Stimulated activated CD4-positive, alpha-beta T cell treated with anti-CD3 and anti-CD28 coated beads, Interleukin-12 subunit alpha, Interleukin-12 subunit beta, amount 100 ng/mL, for 24 hours (primary cell): ENCODE measurements around the gene TRIM42.

Source experiments
- DNase-seq, 2 experiments: peaks; one replicate each; pipeline ENCODE4 v3.0.0-alpha.2; 2020; ENCODE audit warnings: low read depth in 2 of 2

TRIM42 gene

DNA sequence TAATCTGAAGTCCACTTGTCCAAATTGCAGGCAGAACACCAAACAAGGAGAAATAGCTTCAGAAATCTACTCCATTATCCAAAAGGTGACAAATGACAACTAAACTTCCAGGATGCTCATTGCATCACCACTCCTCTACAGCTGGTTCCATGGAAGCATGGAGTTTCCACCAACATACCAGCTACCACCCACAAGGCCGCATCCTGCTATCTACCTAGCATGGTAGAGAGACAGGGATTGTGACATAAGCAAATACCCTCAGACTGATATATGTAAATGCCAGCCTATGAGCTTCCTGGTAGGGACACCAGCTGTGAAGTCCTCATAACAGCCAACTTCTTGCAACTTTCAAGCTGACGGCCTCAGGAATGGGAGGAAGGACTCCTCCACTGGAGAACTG lies at the start of gene TRIM42:
Gene TRIM42 (plus strand): TSS at position 301 of the 400 bp plus-strand sequence. CDS start 166 bp downstream, outside the sequence.
- DNase-seq, result no peak

DNA sequence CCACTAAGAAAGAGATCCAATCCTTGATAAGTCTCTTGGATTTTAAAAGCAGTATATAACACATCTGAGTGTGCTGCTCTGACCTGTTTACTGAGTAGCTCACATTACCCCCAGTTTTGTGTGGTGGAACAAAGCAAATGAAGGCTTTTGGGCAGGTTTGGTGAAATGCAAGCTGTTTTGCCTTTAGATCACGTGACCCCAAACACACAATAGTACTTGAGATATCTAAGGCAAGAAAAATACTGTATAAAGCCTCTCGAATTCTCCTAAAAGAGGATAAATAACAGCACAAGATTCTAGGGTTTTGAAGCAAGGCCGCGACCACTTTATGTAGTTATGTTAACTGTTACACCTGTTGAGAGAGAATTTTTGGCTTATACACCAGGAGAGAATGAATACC lies 49.3 kb upstream of the TRIM42 start:
- DNase-seq, result no peak

DNA sequence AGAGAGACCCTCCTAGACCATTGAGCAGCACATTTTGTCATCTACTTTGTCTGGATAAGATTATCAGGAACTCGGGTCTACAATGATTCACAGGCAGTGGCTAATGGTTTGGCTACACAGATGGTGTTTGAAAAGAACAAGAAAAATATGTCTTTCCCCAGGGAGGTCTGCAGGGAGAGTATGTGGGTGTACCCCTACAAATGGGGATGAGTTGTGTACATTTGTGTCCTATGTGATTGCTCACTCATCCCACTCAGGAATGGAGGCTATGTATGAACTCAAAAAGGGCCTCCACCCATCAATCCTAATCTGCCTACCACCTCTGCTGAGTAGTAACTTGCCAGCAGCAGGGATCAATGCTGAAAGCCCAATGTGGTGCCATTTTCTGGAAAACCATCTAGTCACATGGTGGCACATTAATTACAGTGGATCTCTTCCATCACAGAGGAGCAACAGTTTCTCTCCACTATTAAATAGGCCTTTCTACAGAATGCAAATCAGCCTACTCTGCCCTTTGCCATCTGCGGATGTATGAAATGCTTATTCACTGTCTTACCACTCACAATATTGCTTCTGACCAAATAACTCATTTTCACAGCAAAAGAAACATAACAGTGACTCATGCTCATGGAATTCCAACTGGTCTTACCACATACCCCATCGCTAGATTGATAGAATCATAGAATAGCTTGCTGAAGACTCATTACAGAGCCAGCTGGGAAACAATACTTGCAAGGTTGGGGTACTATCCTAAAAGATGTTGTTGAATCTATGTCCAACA lies 48.3 kb upstream of the TRIM42 start:
- no peak for DNase-seq

DNA sequence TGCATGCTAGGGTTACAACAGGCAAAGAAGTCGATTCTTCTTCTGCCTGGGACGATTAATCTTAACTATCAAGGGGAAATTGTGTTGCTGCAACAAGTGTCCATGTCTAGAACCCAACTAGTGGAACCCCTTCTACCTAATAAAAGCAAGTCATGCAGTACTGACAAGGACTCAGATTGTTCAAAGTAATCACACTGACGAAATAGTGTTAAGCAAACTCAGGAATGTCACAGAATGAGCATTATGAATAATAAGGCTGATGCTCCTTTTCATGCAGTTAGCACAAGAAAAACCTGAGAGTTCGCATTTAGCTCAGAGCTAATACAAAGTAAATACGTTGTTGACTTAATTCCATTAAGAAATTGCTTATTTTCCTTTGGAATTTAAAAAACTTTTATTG lies 47.5 kb upstream of the TRIM42 start:
- no peak for DNase-seq

DNA sequence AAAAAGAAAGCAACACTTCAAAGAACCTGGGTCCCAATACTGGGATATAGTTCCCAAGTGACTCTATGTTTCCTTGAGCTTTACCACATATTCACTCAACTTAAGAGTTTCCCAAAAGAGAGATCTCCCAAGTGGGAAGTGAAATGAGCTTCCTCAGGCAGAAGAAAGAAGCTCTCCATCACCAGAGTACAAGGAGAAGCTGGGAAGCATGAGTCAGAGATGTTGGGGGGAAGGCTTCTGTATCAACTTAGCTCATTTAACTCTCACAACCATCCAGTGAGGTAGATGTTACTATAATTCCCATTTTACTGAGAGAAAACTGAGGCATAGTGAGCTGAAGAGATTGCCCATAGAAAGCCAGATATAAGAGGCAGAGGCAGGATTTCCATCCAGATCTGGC lies 47.0 kb upstream of the TRIM42 start:
- DNase-seq, result no peak

DNA sequence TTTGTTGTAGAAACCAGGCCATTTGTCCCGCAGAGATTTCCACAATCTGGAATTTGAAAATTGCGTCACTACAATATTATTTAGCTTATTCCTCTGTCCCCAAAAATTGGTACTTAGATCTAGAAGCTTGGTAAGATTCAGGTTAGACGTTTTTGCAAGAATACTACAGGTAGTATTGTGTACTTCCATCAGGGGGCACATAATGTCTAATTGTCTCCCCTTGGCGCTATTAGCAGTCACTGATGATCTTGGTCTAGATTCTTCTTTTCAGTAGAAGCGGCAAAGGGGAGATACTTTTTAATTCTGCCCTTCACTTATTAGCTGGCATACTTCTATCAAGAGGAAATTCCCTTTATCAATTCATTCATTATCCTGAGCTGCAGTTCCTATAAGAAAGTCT lies 42.6 kb upstream of the TRIM42 start:
- DNase-seq, result no peak

DNA sequence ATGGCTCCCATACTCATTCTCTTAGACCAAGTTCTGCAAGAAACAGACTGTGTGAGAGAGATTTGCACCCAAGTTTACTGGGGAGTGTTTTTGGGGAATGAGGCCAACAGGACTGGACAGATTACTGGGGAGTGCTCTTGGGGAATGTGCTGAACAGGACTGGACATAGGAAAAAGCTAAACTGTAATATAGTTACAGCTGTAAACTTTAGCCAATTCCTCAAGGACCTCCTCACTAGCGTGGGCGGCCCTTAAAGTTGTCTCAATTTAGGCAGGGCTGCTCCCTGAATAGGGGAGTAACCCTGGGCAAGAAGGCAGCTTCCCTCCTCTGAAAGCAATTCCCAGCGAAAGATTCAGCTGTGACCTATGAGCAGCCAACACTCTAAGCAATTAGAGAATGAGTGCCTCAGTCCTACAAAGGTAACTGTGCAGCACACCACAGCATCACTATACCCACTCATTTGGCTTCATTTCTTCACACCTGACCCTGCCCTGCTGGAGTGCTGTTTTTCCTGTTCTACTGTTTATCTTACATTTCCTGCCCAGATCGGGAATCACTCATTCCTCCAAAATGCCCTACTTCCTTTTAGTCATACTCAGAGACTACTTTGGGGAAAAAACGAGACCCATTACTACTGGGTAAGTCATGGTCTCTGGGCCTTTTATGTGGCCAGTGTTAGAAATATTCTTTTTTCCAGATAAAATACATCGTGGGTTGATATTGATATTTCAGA lies 41.3 kb upstream of the TRIM42 start:
- no peak for DNase-seq

DNA sequence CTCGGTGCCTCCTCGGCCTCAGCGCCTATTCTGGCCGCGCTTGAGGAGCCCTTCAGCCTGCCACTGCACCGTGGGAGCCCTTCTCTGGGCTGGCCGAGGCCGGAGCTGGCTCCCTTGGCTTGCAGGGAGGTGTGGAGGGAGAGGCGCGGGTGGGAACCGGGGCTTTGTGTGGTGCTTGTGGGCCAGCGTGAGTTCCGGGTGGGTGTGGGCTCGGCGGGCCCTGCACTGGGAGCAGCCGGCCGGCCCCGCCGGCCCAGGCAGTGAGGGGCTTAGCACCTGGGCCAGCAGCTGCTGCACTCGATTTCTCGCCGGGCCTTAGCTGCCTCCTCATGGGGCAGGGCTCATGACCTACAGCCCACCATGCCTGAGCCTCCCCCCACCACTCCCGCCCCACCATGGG lies 26.6 kb upstream of the TRIM42 start:
- no peak for DNase-seq

DNA sequence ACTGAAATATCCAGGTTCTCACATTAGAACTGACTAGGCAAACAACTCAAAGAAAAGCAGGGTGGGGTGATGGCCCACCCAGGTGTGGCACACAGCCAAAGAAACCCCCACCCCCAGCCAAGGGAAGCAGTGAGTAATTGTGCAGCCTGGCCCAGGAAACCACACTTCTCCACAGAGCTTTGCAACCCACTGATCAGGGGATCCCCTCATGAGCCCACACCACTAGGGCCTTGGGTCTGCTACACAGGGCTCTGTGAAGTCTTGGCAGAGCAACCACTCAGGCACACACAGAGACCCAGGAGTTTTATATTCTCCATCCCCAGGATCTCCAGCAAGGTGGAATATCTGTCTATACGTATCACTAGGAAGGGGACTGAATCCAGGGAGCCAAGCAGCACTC lies 22.2 kb upstream of the TRIM42 start:
- no peak for DNase-seq

DNA sequence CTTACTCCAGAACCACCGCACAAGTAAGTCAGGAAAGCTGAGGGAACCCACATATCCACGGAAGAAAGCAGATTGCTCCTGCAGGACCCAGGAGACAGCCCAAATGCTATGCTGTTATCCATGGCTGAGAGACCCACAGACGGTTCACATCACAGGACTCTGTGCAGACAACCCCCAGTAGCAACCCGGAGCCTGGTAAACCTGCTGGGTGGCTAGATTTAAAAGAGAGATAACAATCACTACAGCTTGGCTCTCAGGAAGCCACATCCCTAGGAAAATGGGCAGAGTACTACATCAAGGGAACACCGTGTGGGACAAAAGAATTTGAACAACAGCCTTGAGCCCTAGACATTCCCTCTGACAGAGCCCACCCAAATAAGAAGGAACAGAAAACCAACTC lies 13.8 kb upstream of the TRIM42 start:
- DNase-seq, result no peak

DNA sequence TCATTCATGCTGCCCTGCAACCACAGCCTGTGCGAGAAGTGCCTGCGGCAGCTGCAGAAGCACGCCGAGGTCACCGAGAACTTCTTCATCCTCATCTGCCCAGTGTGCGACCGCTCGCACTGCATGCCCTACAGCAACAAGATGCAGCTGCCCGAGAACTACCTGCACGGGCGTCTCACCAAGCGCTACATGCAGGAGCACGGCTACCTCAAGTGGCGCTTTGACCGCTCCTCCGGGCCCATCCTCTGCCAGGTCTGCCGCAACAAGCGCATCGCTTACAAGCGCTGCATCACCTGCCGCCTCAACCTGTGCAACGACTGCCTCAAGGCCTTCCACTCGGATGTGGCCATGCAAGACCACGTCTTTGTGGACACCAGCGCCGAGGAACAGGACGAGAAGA lies 4.7 kb downstream of the TRIM42 start:
- DNase-seq, result no peak

DNA sequence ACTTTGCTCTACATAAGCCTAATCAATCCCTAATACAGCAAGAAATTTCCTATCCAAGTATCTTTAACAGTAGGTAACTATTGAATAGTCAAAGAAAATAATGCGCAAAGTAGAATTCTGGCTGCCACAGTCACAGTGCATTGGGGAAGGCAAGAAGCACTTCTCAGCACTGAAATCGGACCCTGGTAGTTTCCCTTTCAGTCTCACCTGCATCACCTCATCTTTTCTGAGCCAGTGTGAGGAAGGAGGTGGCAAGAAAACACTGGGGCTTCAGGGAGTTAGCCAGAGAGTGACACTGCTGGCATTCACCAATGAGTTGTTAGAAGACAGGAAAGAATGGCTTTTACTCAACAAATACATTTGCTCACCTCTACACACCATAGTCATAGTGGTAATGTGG lies 8.3 kb downstream of the TRIM42 start:
- DNase-seq, result no peak

DNA sequence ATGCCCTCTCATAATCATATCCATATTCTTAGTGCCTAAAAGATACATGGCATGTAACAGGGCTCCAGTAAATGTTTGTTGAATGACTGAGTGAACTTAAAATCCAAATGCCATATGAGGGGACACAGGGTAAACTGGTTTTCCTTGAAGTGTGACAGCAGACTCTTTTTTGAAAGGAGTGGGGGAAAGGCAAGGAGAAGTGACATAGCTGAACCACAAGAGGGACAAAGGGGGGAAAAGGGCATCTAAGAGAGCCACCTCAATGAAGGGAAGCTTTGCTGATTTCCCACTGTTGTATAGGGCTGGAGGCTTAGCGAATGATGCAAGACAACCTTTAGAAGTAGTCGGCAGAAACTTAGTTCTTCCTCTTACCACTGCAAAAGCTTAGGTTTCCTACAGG lies 9.1 kb downstream of the TRIM42 start:
- no peak for DNase-seq

DNA sequence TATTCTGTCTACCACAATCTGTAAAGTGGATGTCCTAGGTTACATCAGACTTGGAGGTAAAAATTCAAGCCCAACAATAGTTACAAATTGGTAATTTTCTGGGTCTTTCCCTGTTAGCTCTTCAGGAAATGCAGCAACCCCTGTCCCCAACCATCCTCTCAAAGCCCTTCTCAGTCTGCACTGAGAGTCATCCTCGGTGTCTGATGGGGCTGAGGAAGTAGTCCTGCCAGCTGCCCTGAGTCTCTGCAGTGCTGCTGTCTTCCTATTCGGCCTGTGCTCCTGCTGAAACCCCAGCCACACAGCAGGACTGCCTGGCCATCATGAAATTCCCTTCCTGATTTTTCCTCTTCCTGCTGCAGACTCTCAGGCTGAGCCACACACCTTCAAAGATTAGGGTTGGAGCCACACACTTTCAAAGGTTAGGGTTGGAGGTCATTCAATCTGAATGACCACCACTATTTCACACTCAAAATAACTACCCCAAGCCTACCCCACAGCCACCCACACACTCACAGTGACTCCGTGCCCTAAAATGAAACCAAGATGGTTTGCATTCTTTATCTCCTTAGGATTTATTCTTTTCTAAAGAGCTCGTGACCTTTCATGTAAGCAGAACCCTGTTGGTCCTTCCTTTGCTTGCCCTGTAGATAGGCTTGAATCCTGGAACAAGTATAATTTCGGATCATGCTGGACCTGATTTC lies 17.6 kb downstream of the TRIM42 start:
- DNase-seq, result no peak

DNA sequence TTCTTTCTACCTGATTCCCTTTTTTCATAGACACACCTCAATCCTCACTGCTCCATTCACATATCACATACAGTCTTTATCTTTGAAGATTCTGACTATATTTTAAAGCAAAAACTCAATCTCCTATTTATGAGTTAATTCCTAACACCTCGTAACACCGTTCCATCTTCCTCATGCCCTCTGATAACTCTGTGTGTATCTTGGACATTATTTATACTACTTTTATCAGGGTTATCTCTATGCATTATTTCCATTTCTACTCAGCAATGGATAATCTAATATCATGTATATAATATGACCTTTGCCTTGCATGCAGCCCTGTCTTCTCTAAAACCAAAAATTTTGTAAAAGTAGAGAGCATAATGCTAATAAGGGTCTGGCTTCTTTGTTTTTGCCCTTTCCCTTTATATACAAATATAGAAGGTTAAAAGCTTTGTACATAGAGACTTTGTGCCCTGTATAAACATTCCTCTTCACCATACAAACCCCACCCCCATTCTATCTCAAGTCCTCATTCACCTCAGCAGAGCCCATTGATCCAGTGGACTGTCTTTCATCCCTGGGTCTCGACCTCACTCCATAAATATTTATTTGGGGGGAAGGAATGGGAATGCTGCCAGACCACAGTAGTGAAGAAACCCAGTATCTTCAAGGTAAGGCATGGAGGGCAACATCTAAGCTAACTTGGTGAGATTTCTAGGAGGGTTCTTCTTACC lies 21.8 kb downstream of the TRIM42 start:
- no peak for DNase-seq

DNA sequence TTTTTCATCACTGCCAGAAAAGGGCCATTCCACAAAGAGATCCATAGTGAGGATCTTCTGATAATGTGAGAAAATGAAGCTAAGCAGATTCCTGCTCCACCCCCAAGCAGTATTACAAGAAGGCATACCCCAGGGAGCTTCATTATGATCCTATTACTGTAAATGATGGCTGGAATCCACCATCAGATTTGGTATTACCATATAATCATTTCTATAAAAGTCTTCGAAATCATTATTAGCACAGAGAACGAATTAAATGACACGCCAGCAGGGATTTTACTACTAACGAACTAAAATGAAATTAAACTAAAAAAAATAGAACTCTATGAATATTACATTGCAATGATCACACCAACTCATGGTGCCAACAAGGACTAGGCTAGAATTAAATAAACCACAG lies 24.4 kb downstream of the TRIM42 start:
- DNase-seq, result no peak

DNA sequence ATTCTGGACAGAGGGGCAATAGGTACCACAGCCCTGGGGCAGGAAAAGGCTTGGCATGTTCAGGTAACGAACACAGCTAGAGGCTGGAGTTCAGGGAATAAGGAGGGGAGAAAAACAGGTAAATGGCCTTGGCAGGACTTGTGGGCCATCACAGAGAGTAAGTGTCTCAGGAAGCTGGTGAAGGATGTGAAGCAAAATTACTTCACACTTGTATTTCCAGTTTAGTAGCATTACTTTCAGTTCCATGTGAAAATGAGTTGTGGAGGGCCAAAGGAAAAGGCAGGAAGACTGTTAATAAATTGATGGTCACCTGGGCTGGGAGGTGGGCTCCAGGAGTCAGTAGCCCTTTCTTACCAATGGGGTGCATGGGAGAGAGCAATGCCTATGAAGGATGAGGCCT lies 25.6 kb downstream of the TRIM42 start:
- DNase-seq, result no peak

DNA sequence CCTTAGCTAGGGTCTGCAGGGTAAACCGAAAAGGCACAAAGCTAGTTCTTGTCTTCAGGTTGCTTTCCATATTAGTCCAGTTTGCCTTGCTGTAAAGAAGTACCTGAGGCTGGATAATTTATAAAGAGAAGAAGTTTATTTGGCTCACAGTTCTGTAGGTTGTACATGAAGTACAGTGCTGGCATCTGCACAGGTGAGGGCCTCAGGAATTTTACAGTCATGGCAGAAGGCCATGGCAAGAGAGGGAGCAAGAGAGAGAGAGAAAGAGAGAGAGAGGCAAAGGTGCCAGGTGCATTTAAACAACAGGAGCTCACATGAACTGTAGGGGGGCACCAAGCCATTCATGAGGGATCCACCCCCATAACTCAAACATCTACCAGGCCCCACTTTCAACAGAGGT lies 26.9 kb downstream of the TRIM42 start:
- DNase-seq, result no peak

DNA sequence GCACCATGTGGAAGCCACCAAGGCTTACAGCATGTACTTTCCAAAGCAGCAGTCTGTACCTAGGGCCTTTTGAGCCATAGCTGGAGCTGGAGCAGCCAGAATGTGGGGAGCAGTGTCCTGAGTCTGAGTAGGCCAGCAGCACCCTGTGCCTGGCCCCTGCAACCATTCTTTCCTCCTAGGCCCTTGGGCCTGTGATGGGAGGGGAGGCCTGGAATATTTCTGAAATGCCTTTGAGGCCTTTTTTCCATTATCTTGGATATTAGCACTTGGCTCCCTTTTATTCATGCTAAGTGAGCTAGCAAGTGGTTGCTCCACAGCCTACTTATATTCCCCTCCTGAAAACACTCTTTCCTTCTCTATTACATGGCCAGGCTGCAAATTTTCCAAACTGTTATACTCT lies 28.1 kb downstream of the TRIM42 start:
- DNase-seq, result no peak

DNA sequence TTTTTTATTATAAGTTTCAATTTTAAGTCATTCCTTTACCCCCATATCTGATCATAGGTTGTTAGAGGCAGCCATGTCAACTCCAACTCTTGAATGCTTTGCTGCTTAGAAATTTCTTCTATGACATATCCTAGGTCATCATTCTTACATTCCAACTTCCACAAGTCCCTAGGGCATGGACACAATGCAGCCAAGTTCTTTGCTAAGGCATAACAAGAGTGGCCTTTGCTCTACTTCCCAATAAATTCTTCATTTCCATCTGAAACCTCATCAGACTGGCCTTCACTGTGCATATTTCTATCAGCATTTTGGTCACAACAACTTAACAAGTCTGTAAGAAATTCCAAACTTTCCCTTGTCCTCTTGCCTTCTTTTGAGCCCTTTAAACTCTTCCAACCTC lies 28.5 kb downstream of the TRIM42 start:
- DNase-seq, result no peak

DNA sequence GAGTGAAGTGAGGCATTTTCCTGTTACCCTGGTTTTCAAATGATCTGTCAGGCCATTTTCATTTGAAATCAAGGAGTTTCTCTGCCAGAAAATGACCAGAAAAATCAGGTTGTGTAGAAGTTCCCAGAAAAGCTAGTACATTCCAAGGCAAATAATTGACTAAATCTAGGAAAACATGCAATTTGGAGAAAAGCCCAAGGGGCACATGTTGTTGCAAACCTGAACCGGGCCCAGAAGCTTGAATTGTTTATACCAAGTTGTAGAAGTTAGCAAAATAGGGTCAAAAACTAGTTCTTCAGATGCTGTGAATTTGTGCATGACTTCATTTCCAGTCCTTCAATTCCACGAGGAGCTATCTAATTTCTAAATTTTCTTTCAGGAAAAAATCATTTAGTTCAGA lies 31.0 kb downstream of the TRIM42 start:
- DNase-seq, result no peak

DNA sequence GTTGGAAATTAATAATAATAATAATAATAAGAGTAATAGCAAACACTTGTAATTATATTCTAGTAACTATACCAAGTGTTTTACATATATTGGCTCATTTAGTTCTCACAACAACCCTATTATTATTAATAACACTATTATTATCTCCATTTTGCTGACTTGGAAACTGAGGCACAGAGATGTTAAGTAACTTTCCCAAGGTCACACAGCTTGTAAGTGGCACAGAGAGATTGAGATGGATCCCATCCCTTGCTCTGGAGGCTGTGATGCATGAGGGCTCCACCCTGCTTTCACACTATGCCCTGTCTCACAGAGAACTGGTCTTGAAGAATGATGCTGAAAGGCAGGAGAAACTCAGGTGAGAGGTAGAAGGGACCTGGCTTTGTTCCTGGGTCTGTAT lies 31.9 kb downstream of the TRIM42 start:
- no peak for DNase-seq
